Stimulated activated CD4-positive, alpha-beta T cell treated with anti-CD3 and anti-CD28 coated beads, Interleukin-15, amount 100 ng/mL, for 24 hours (primary cell): ENCODE data around the gene VPS13D.

Experiments
- DNase-seq: peaks from one replicate; pipeline ENCODE4 v3.0.0-alpha.2; 2020

Gene VPS13D

DNA sequence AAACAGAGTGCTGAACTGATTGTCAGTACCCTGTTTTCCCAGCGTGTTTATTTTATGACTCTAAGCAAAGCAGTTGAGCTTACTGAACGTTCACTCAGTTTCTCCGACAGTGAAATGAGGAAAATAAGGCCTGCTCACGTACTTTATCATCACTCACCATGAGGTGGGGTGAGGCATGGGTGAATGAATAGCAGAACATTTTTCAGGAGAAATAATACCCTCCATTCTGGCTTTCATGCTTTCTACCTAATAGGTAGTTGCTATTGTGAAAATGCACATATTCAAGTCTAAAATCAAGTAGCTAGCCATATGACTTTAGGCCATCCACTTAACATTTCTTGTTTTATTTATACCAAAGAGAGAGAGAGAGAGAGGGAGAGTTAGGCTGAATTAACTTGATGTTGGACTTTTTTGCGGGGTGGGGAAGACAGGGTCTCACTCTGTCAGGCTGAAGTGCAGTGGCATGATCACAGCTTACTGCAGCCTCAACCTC, 178.2 kb downstream of the VPS13D start:
- no peak for DNase-seq

DNA sequence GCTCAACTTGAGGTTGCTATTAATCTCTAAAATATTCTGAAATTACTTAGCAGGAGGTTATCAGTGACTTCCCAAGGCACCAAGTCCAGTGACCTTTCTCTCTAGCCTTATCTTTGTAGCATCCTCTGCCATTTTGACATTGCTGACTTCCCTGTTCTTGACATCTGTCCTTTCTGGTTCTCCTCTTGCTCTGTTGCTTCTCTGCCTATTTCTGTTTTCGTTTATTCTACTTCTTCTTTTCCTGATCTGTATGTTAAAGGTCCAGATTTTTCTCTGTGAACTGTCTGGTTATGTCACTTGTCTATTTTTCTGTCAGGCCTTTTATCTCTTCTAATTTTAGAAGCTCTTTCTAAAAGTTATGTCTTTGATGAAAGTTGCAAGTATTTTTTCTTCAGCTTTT, 178.8 kb downstream of the VPS13D start:
- no peak for DNase-seq

DNA sequence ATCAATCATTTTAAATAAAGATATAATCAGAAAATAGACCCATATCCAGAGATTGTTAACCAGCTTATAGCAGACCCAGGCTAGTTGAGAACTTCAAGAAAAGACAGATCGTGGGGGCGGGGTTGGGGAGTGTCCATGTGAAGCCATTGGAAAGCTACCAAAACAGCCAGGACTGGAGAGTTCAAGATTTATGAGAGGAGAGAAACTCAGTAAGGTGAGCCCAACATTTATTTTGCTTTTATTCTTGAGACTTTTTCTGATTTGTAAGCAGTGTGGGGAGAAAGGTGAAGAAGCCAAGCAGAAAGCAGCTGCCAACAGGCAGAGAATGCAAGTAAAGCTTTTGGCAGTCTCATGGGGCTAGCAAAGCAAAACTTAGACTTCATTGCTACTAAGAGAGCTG, 179.9 kb downstream of the VPS13D start:
- no peak for DNase-seq

DNA sequence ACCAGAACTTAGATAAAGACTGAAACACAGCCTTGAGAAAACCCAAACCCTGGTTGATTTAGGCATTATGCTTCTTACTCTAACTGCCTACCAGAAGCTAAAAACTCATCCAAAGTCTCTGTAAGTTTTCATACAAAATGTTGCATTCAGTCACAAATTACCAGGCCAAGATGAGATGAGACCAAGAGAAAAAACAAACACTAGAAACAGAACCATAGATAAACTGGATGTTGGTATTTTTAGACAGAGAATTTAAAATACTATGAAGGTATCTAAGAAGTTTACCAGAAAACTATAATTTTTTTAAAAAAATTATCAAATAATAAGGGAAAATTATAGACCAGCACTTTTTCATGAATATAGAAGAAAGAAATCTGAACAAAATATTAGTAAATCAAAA, 180.5 kb downstream of the VPS13D start:
- DNase-seq = no peak

DNA sequence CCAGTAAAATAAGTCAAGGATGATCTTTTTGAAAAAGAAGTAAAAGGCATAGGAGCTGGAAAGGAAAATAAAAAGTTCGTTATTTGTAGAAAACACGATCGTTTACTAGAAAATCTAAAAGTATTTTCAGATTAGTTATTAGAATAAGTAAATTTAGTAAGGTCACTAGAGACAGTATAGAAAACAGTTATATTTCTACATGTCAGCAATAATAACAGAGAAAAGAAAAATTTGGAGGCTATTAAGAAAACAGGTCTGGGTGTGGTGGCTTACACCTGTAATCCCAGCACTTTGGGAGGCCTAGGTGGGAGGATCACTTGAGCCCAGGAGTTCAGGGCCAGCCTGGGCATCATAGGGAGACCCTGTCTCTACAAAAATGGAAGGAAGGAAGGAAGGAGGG, 181.3 kb downstream of the VPS13D start:
- no peak for DNase-seq

DNA sequence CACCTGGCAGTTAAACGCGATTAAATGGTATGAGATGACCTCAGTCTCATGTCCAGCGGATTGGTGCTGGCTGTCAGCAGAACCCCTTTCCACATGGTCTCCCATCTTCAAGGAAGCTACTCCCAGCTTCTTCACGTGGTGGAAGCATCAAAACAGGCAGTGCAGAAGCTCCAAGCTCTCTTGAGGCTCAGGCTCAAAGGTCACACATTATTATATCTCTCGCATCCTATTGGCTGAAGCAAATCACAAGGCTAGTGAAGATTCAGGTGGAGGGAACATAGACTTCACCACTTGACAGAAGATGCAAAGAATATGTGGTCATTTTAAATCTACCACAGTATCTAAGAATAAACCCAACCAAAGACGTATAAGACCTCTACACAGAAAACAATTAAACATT, 181.9 kb downstream of the VPS13D start:
- no peak for DNase-seq

DNA sequence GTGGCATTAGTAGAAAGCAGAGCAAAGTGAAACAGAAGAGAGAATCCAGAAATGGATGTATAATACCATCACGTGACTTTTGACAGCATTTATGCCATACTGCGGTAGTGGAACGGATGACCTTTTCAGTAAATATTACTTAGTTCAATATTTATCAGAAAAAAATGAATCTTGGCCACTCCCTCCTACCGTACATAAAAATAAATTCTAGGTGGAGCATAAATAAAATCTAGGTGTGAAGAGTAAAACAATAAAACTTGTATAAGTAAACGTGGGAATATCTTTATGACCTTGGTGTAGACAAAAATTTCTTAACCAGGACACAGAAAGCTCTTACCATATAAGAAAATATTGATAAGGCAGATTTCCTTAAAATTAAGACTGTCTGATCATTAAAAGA, 182.6 kb downstream of the VPS13D start:
- no peak for DNase-seq

DNA sequence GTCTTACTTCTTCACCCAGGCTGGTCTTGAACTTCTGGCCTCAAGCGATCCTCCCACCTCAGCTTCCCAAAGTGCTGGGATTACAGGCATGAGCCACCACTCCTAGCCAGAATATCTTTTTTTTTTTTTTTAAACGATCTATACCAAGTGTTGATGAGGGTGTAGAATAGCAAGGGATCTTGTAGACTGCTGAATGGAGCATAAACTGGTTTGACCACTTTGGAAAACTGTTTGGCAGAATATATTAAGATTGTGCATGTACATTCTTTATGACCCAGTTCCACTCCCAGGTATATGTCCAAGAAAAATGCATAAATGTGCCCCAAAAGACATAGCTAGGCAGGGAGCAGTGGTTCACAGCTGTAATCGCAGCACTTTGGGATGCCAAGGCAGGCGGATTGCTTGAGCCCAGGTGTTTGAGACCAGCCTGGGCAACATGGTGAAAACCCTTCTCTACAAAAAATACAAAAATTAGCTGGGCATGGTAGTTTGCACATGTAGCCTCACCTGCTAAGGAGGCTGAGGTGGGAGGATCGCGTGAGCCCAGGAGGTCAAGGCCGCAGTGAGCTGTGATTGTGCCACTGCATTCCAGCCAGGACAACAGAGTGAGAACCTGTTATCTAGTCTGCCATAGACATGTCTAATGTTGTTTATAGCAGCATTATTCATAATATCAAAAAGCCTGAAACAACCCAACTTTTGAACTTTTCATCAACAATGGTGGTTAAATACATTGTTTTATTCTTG, 184.0 kb downstream of the VPS13D start:
- no peak for DNase-seq

DNA sequence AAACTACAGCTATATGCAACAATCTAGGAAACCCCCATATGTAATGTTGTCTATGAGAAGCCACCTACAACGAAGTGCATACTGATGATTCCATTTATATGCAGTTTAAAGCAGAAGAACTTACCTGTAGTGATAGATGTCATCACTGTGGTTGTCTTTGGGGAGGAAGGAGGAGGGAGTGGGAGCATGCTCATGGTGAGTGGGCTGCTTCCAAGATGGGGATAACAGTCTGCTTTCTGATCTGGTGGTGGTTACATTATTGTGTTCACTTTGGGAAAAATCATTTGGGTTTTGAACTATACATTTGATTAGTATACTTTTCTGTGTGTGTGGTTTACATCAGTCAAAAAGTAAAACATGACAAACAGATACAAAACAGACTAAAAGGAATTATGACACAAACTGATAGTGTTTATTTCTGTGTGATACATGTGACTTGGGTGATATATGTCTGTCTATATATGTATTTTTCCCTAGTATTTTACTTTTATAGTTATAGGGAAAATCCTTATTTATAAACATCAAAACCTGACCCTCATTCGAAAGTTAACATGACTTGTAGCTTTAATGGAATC, 184.7 kb downstream of the VPS13D start:
- no peak for DNase-seq

DNA sequence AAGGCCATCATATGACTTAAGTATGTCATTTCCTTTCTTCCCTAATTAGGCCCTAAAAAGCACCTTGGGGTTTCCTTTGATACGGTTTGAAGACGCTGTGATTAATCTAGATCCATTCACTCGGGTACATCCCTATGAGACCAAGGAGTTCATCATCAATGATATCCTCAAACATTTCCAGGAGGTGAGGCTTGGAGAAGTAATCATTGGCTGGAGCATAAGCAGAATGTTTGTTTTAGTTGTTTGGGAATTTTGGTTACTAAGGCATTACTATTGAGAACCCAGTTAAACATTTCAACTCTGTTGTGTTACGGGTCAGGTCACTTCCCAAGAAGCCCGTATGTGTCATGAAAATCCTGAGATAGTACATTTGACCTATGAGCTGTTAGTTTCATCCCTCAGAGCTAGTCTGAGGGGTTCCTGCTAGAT, 185.2 kb downstream of the VPS13D start:
- no peak for DNase-seq

DNA sequence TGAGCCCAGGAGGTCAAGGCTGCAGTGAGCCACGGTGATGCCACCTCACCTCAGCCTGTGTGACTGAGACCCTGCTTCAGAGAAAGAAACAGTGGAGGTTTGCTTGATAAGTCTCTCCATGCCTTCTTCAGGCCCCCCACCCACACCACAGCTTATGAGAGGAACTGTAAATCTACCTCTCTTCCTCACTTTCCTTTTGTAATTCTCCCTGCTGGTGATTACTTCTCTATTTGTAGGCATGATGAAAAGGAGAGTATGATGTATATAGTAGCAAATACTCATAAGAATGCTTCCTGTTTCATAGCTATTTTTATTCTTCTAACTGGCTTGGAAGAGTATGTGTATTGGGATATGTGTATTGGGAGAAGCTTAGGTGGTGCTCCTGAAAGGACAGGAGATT, 186.3 kb downstream of the VPS13D start:
- no peak for DNase-seq

DNA sequence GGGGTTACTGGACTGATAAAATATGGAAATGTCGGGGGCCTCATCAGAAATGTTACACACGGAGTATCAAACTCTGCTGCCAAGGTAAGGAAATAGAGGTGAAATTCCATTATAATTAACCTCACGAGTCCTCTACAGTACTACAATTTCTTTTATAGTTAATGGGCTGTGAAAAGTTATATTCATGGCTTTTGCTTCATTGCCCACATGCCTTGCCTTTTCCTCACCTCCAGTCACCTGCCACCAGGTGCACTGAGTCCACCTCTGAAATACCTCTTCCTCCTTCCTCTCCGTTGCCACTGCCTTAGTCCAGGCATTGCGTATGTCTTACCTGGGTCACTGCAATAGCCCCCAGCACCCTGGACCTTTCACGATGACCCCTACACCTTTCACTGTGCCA, 186.9 kb downstream of the VPS13D start:
- no peak for DNase-seq

DNA sequence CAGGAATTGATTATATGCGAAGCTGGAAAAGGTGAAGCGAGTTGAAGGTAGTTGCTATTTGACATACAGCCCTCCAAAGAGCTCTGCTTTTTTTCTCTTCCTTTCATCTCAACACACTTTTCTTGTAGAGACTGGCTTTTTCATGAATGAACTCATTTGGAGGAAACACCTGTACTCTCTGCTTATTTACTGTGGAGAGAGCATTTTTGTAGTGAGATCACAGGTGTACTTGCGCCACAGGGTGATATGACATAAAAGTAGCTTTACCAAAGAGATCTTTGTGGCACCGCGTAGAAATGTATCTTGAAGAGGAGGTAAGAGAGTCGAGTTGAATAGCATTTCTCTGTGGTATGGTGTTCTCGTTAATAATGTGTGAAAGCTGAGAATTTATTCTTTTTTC, 187.6 kb downstream of the VPS13D start:
- DNase-seq = no peak

DNA sequence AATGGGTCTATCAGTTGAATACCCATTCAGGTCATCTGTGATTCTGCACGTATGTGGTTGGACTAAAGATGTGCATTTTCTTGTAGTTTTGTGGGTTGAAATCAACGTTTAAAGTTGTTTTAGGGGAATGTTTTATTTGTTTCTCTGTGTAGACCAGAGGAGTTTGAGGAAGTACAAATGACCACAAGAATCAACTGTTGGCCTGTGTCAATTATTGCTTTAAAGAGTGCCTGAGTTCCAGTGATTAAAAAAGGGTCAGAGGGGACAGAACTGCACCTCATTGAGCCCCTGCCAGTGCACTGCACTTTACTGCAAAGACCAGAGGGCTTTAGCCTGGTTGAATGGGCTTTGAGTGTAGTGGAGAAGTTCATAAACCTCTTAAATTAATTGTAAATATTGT, 190.3 kb downstream of the VPS13D start:
- no peak for DNase-seq

DNA sequence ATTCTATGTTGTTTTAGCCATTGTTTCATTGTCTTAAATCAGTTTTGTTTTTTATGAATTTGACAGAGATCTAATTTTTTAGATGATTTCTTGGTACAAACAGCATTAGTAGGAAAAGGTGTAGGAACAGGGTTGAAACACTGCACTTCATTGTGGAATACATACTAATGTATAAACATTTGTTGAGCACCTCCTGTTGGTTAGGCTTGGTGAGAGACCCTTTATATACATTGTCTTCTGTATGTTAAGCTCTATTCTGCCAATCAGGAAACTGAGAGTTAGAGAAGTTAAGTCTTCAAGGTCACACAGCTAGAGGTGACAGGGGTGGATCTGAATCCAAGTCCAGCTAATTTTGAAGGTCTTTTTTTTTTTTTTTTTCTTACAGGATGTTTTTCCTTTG, 192.7 kb downstream of the VPS13D start:
- DNase-seq = no peak

DNA sequence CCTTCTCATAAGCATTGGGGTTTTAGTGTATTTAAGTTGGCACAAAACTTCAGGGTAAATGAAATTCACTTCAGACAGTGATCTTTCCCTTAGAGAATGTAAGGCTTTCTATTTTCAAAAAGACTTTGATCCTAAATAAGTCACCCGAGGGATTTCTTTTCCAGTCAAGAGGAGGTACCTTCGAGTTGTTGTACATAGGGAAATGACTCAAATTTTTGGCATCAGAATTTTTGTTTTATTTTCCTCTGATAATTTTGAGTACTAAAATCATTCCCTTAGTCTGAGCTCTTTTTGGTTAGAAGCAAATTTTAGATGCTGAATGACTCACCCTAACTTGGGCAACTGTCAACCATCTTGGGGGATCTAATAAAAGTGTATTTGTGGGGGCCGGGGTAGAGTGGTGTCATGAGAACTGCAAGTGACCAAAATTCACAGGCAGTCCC, 194.3 kb downstream of the VPS13D start:
- no peak for DNase-seq

DNA sequence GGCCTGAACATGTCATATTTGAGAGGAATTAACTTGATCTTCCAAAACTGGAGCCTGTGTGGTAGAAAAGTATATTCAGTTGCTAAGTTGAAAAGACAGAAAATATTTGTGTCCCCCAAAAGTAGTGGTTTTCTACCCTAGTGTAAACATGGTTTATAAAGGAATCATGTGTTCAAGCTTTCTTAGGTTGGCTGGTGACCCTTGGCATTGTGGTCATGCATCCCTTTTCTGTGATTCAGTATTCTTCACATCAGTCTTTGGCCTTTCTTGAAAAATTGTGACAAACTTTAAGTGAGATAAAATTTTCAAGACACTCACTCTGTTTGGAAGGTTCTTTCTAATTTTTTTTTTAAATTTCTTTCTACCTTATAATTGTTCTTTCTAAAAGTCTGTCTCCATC, 195.0 kb downstream of the VPS13D start:
- DNase-seq = no peak

DNA sequence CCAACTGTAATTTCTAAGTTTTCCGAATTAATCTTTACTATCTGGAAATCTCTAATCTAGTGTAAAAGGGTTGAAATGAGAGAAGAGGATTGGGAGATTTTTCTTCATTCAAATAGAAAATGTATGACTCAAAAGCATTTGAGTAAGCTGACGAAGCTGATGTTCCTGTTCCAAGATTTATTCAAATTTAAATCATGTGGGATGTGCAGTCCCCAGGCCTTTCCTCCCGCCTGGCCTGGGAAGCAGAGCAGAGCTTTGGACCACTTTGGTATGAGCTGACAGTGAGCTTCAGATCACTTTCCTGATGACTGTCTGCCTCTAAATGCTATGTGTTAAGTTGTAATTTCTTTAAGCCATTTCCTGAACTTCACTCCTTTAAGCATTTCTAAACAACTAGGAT, 196.2 kb downstream of the VPS13D start:
- DNase-seq = no peak

DNA sequence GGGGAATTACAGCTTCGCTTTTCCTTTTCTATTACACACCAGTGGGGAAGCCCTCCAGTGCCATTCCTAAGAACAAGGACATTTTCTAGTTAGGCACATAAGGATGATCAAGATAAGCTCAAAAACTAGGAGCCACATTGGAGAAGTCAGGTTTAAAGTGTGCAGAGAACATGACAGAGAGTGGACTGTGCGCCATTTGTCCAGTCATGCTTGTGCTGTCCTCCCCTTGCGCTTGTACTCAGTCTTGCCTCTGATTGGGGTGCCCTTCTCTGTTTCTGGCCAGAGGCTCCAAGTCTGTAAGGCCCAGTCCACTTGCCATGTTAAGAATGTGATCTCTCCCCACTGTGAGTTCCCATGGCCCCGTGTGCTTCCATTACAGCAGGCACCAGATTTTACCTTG, 198.5 kb downstream of the VPS13D start:
- no peak for DNase-seq

DNA sequence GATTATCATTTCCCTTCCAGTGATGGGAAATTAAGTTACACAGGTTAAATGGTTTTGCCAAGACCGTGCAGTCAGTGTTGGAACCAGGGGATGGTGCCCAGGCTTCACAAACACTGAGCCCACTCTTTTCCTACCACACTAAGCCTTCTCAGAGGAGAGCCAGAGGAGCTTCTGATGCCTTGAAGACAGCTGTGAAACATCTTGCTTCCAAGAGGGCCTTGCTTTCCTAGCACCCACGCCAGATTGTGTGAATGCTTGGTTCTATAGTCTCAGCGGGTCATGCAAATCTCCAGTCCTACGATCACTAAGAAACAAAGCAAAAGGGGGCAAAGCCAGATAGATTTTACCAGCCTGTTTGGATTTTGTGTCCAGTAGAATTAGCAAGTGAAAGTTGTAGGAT, 200.7 kb downstream of the VPS13D start:
- no peak for DNase-seq

DNA sequence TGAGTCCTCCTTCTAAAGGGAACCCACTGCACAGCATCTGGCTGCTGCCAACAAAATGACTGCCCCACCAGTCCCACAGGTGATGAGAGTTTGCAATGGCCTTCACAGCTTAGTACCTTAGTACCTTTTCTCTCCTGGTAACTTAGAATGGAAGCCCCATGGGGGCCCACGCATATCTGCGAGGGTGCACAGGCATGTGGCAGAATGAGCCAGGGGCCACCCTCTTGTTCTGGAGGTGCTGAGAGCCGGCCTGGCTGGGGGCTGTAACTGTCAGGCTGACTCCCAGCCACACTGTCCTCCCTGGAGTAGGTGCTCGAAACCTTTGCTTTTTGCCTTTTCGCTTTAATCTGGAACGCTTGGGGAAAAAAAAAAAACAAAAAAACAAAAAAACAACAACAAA, 203.1 kb downstream of the VPS13D start:
- no peak for DNase-seq

DNA sequence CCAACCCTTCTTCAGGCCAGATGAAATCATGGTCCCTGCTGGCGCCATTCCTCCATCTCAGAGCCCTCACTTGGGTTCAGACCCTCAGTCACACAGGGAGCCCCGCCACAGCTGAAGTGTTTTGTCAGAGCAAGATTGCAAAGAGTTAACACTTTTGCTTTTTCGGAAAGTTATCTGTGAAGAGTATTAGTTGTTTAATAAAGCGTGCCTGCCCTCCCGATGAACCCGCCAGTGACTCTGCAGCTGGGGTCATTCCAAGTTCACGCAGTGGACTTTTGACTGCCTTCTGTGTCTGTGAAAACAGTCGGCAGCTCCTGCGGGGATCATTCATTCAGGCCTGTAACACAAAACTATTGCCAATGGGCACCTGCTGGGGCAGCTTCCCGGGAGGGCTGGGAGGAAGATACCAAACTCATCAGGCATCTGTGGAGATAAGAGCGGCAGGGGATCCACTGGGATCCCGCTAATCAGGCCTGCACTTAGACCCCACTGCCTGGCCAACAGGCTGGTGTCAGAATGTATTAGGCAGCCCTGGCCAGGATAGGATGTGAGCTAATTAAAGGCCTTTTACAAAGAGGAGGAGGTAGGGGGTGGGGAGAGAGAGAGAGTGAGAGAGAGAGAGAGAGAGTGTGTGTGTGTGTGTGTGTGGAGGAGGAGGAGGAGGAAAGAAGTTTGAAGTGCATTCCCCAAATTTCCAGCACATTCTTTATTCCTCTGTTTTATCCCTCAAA, 203.7 kb downstream of the VPS13D start:
- DNase-seq = no peak

DNA sequence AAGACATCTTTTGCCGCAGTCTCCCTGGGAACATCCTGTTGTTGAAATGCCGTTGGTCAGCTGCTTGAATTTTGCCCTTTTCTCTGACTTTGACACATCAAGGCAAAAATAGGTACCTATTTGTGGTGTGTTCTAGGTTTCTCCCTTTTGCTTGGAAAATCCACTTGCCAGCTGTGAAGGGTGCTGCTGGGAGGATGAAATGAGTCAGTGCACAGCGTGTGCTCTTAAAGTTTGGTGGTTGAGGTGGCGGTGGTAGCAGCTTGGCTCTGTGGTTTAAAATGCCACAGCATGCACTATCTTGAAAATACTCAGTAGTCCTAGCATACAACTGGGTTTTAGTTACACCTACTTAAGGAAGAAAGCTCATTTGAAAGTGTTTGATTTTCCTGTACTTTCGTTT, 204.3 kb downstream of the VPS13D start:
- DNase-seq = peak; percentile 79

DNA sequence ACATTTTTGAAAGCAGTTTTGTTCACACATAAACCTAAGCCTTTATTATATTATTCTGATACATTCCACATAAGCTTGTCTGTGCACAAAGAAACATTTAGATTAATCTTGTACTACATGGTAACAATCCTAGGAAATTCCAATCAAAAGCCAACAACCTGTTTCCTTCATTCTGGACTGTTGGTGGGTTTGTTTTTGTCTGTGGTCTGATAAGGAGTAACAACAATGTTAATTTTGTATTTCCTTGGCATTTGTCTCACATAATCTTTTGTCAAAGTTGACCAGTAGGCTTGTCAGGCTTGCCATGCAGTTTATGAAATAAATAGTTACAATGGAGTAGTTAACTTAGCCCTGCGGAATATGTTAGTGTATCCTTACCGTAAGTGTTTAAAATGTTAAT, 204.9 kb downstream of the VPS13D start:
- DNase-seq = no peak
